ENCODE results near the gene MATN1.

MATN1 gene

DNA sequence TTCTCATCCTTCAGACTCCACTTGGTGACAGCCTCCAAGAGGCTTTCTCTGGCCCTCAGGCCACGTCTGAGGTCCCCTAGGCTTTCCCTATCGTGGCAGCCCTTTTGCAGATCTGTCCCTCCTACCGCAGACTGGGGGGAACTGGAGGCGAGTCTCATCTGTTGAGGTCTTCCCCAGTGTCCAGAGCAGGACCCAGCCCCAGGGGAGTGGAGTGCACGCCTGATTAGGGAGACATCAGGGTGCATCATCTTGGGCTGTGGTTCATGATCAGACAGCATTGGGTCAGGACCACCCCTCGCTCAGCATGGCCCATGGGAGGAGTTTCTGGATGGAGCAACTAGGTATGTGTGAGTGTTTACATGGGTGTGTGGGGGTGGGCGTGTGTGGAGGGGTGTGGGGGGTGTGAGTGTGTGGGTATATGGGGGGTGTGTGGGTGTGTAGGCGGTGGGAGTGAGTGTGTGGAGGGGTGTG lies 8.5 kb upstream of the MATN1 start:
- no peak for DNase-seq (ENCODE audit: low read depth in 2 of 2)

DNA sequence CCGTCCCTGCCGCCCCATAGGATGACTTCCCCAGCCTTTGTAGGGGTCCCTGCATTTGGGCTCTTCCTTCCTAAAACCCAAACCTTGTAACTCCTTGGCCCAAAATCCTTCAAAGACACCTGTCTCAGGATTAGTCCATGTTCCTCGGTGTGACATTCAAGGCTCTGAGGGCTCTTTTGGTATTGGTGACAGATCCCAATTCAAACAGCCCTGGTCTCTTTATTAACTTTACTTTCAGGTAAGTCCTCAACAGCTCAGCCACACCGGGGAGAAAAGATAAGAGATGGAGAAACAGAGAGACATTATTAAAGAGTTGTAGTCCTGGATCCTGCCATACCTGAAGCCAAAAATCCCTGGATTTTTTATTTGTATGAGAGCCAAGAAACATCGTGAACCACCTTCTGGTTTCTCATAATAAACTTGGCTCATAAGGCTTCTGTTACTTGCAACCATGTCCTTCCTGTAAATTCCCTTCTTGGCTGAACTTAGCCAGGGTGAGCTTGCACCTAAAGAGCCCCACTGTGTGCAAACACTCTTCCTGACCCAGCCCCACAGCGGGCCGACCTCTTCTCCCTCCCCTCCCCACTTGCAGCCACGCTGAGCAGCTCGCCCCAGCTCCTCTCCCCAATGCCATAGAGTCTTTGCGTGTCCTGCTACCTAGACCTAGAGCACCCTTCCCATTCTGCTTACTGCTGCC lies 7.9 kb upstream of the MATN1 start:
- no peak for DNase-seq (ENCODE audit: low read depth in 2 of 2)

DNA sequence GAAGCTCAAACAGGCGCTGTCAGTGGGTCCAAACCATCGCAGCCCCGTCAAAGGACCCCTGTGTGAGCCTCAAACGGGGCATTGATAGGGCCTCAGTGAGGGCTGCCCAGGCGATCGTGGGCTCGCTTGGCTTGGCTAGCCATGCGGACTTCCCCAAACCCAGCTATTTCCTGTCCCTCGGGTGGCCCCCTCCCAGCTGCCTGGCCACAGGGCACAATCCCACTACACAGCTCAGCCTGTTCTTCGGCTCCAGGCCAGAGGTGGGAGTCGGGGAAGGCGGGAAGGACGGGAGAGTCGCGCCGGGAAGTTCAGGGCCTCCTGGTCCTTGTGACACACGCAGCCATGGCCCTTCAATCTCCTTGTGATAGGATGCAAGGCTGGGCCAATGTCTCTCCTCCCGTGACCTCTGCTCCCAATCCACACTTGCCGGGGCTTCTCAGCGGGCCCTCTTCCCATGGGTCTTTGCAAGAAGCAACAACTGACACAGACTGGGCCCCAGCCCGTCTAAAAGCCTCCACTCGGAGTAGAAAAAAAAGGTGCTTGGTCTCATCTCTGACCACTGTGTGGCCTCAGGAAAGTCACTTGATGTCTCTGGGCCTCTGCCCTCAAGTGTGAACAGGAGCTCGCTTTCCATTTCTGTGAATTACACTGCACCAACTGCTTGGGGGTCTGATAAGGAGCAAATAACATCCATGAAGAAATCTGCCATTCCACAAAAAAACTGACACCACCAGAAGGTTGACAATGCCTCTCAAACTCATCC lies 7.1 kb upstream of the MATN1 start:
- no peak for DNase-seq (ENCODE audit: low read depth in 2 of 2)

DNA sequence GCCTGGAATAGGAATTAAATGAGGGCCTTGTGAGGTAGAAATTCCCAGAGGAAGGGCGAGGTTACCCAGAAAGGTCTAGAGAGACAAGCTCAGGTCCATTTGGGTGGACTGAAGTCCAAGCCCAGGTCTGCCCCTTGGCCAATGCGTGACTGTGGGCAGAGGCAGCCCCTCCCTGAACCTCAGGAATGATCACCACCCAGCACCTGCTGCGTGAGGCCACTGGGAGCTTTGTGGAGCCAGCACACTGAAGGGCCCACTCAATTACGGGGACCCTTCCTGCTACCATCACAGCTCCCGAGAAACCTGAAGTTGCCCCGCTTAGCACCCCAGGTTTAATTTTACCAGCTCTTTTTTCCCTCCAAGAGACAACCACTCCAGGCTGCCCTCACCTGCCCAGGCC lies 6.5 kb upstream of the MATN1 start:
- DNase-seq (ENCODE audit: low read depth in 2 of 2) = no peak

DNA sequence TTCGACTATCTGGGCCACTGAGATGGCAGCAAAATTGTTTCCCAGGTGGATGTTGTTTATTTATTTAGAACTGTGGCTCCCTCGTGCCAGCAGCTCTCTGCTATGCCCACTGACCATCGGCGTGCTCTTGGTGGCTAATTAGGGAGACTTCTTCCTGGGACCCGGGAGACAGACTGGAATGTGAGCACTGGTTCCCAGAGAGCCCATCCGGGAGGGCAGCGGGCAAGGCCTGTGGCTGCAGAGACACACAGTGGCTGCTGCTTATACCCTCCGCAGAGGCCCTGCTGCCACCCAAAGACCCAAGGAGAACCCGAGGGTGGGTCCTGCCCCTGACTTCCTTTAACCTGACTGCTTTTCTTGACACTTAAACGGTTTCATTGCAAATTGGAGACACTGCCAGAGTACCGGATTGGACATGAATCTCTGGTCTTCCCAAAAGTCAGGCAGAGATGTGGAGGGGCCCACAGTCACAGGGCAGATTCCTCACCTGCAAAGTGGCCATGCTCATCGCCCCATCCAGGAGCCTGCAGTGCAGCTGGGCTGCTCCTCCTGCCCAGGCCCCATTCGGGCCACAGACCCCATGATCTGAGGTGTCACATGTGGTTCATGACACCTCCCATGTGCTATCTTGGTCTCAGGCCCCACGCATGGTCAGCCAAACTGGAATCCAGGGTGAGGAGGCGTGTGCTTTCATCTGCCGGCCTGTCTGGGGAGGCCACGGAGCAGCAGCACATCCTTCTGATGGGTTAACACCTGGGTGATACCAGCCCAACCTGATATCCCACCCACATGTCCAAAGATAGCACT lies 5.7 kb upstream of the MATN1 start:
- DNase-seq (ENCODE audit: low read depth in 2 of 2) = no peak

DNA sequence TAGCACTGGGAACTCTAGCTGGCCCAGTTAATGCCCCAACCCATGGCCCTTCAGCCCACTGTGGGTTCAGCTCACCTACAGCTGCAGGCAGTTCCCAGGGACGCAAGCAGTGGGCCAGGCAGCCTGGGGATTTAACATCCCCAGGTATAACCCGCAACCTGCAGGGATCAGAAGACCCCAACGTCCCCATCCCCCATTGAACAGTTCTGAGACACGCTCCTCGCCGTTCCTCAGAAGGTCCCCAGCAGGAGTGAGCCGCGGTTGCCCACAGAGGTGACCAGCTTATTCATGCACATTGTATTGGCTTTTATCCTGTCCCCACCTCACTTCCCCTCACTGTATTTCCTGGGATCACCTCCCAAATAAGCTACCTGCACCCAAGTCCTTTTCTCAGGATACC lies 5.0 kb upstream of the MATN1 start:
- DNase-seq (ENCODE audit: low read depth in 2 of 2) = no peak

DNA sequence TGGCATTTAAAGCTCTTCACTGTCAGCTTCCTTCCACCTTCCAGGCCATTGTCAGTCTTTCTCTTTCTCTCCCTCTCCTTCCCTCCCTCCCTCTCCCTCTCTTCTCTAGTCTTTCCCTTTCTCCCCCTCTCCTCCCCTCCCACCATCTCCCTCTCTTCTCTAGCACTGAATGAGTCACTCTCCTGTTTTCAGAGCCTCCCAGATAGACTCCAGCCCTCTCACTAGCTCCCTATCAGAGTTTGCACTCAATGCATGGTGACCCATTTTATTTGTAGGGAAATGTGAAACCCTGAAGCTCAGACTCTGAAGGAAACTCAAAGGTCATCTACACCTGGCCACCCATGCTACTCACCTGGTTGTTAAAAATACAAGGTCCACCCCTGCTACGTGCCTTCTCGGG lies 4.4 kb upstream of the MATN1 start:
- no peak for DNase-seq (ENCODE audit: low read depth in 2 of 2)

DNA sequence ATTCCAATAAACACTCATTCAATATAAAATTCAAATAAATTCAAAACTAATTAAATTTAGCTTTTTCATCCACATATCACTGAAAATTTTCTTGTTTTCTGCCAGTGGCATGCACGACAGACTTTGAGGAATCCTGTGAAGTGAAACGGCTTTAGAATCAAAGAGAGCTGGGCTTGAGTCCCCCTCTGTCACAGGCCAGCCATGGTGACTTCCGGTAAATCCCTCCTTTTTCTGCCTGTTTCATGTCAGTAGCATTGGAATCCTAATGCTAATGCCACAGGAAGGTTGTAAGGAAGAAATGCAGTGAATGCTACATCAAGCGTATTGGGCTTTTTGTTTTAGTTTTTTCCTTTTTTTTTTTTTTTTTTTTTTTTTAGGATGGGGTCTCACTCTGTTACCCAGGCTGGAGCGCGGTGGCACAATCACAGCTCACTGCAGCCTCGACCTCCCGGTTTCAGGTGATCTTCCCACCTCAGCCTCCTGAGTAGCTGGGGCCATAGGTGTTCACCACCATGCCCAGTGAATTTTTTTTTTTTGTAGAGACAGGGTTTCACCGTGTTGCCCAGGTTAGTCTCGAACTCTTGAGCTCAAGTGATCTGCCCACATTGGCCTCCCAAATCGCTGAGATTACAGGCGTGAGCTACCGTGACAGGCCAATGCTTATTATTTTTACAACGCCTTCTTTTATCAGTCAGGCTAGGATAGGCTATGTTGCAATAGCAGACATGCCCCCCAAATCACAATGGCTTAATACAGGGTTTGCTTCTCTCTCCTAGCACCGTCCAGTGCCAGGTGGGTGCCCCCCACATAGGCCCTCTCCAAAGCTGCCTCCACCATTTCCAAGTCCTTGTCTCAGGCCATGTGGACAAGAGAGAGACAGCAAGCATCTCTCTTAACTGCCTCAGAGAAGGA lies 3.6 kb upstream of the MATN1 start:
- no peak for DNase-seq (ENCODE audit: low read depth in 2 of 2)

DNA sequence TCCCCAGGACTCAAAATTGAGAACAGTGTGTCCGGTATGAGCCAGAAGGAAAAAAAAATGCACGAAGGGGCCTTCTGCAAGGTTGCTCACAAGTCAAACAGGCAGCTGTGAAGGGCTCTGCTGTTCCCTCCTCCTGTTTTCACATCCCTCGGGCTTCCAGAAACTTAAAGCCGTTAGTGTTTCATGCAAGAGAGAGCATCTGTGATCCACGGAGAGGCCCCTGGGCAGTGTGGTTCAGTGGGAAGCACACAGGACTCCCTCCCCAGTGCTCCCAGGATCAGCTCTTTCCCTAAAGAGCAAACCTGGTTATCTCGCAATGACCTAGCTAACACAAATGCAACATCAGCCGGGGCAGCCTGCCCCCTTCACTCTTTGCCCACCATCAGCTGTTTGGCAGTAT lies 2.9 kb upstream of the MATN1 start:
- DNase-seq (ENCODE audit: low read depth in 2 of 2) = no peak

DNA sequence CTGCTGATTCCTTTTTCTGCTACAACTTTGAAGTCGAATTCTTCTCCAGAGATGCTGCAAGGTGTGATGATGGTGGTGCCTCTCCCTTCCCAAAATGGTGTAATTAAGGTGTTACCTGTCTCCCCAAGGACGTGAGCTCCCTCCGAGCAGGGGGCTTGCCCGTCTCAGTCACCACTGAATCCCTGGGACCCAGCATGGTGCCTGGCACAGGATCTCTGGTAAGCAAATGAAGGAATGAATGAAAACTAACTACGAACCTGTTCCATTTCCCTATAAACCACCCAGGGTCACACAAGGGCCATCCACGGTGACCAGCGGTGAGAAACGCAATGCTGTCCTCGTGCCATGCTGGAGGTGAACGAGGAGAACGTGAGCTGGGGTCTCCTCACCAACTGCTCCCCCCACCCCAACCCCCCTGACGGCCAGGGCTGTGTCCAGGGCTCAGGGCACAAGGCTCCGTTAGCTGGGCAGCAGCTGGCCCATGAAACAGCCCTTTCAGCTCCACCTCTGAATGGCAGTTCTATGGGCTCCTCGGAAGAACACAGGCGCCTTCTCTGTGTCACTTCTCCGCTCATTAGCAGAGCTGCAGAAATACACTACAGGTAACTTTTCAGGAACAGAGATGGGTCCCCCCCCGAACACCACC lies 2.2 kb upstream of the MATN1 start:
- no peak for DNase-seq (ENCODE audit: low read depth in 2 of 2)

DNA sequence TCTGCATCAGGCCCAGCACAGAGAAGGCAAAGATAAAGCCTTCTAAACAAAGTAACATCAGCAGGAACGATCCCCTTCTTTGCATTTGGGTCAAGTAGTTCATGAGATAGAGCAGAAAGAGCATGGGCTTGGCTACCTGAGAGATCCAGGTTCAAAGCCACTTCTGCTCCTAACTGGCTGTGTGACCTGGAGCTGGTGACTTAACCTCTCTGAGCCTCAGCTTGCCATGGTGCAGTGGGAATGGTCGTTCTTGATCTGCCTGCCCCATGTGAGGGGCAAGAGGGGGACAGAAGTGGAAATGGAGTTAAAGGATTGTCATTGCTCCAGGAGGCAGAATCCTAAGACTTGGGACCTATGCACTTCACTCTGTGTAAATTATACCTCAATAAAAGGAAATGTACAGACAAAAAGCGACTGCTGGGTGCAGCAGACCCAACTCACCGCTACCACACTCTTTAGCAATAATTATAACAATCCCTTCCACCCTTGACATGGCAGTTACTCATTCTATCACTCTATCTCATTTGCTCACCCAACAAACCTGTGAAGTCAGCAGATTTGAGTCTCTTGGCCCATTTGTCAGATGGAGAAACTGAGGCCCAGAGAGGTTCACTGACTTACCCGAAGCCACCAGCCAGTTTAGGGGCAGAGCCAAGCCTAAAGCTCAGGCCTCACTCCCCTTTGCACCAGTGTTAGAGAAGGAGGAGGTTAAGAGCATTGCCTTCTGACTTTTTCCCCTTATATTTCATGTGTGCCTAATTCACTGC lies 1.5 kb upstream of the MATN1 start:
- no peak for DNase-seq (ENCODE audit: low read depth in 2 of 2)

DNA sequence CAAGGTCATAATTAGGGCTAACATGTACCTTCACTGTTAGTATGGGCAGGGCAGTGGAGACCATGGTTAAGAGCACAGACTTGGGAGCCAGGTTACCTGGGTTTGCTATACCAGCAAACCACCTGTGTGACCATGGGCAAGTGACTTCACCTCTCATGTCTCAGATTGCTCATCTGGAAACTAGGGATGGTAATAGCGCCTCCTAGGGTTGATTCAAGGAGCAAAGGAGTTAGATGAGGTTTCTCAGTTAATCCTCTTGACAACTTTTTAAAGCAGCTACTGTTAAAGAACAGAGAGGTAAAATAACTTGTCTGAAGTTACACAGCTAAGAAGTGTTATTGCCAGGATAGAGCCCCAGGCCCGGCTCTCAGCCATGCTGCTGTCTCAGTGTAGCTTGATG lies 790 bp upstream of the MATN1 start:
- no peak for DNase-seq (ENCODE audit: low read depth in 2 of 2)

DNA sequence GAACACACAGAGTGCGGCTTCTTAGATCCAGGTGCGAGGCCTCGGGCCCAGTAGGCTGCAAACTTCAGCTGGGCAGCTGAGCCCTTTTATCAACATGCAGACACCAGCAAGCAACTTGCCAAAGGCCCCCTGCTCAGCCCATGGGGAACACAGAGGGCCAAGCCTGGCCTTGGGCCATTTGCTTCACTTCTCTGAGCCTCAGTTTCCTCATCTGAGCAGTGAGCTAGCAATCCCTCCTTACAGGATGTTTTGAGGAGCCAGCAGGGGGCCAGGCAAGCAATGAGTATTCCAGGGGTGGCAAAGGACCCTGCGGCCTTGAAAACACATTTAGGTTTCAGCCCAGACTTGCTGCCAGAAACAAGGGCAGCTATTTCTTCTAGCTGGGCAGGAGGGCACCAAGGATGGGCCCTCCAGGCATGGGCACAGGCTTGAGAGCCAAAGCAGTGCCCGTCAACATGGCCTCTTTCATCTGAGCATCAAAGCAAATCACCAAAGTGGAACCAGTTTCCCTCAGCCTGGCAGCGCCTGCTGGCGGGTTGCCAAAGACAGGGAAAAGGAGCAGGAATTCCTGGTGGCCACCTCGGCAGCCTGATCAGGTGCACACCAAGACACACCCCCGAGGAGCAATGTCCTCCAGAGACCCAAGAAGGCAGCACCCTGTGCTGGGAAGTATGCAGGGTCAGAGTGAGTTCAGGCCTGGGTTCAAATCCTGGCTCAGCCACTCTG lies 1.4 kb downstream of the MATN1 start:
- no peak for DNase-seq (ENCODE audit: low read depth in 2 of 2)

DNA sequence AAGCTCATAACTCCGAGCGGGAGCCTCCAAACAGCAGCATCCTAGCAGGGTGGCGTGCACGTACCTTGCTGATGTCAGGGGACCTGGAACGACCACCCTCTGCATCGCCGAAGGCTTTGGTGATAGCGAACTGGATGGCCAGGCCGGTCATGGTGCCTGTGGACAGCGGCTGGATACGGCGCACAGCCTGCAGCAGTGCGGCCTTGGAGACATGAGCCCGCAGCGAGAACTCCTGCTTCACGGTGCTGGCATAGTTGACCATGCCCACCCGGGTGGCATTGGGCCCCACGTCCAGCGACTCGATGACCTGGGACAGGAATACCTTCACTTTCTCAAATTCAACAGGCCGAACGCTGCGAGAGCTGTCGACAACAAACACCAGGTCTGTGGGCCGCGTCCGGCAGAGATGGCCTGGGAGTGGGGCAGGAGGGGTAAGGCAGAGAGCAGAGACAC lies 2.0 kb downstream of the MATN1 start:
- DNase-seq (ENCODE audit: low read depth in 2 of 2) = no peak

DNA sequence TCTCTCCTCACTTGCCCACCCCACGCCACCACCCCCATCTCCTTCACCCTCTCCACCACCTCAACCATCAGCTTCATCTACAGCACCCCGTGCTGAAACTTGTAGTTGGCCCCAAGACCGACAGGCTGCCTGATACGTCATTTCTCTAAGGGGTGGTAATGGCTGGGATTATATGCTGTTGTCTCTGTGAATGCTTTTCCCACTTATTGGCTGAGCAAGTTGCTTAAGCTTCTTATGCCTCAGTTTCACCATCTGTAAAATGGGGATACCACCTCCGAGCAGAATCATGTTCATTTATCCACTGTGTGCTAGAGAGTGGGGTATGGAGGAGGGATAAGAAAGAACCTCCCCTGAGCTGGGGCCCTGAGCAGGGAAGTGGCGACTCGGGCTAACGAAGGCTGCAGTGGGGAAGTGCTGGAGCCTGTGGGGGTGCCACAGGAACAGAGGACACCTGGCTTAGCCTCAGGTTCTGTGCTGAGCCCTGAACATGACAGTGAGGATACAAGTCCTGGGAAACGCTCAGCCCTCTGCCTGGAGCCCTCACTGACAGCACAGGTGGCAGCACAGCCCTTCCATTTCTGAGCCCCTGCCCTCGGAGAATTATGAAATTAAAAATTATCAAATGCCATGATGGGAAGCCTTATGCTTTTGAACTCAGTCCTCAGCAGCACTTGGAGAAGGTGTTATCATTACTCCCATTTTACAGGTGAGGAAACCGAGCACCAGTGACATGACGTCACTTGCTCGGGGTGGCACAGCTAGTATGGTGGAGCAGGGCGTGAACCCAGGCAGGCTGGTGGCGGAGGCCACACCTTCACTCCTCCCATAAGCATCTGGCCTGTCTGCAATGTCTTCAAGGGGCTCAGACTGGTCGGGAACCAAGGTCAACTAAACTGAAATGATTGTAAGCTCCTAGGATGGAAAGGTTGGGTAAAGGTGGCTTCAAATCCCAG lies 2.8 kb downstream of the MATN1 start:
- no peak for DNase-seq (ENCODE audit: low read depth in 2 of 2)

DNA sequence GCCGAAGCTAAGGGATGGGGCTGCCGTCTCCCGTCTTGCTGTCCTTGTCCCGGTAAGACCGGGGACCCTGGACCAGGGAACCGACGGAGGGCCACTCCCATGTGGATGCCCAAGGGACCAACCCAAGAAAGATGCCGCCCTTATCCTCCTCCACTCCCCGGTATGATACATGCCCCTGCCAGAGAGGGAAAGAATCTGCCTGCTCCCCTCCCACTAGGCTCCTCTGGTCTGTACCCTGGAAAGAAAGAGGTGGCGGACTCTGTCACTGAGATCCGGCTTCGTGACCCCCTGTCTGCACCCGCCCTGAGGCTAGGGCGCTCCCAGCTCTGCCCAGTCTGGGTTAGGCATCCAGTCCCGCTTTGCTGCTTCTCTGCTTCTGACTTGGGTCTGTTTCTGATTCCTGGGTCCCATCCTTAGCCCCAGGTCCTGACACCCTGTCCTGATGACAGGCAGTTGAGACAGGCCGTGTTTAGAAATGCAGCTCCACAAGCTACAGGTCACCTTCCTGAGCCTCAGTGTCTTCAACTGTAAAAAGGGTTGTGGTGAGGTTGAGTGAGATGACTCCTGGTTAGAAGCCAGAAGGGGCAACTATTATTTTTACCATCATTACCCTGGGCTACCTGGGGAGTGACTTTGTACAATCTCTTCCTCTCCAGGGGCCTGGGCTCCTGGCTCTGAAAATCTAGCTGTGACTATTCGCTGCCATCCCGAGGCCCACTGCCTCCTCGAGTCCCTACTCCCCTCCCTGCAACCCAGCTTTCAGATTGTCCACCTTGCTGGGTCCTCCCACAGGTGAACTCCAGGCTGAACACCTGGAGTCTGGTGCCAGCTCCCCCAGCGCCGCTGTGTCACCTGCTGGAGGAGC lies 3.7 kb downstream of the MATN1 start:
- DNase-seq (ENCODE audit: low read depth in 2 of 2) = no peak

DNA sequence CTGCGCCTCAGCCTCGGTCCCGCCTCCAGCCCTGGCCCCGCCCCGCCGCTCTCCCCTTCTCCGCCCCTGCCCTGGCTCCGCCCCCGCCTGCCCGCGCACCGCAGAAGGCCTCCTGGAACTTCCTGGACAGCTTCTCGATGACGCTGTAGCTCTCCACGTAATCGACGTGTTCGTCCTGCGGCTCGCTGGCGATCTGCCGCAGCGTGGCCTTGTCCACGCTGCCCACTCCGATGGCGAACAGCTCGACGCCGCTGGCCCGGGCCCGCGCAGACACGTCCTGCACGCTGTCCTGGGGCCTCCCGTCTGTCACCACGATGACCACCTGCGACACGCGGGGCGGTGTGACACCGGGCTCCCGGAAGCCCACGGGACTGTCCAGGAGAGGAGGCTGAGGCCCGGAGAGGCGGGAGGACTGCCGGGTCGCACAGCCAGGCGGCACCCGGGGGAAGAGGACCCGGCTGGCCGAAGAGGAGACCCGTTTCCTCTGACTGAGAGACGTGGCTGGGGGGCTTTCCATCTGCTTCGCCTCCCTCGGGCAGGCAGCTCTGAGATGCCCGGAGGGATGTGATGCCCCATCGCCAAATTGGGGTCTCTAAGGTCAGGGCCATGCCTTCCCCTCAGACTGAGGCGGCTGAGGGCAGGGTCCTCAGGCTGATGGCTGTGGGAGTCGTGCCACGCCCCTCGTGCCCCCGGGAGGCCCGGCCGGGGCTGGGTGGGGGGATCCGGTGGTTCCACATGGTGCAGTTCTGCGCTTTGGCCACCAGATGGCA lies 4.6 kb downstream of the MATN1 start:
- DNase-seq (ENCODE audit: low read depth in 2 of 2) = peak; percentile 75 to 77

Data from stimulated activated CD8-positive, alpha-beta memory T cell treated with anti-CD3 and anti-CD28 coated beads, Interleukin-7, amount 100 ng/mL, for 1 hour (primary cell).